HG03060 (cell line): ENCODE results near the gene PAK5.

Experiments used
- ATAC-seq: cut with Tn5 transposase; IDR thresholded peaks from one replicate; pipeline ENCODE4 v1.9.1; 2021; ENCODE audit warnings: low read depth, moderate number of reproducible peaks; ENCODE audit not compliant: unreplicated experiment

Gene PAK5

DNA sequence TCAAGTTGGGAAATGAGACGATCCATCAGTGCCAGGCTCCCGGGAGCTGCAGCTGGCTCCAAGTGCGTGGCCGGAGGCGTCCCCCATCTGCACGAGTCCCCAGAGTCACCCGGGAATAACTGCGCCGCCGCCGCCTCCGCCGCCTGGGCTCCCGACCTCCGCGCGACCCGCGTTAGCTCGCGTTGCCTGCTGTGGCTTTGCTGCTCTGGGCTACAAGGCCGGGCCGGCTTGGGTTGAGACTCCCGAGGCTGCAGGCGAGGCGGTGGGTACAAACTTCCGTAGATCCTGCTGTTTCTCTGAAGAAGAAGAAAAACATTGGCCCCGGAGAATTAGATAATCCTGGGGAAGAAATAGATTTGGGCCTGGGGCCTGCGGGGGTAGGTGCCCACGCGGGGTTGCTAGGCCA is 331.9 kb downstream of the PAK5 start:
- no peak for ATAC-seq

DNA sequence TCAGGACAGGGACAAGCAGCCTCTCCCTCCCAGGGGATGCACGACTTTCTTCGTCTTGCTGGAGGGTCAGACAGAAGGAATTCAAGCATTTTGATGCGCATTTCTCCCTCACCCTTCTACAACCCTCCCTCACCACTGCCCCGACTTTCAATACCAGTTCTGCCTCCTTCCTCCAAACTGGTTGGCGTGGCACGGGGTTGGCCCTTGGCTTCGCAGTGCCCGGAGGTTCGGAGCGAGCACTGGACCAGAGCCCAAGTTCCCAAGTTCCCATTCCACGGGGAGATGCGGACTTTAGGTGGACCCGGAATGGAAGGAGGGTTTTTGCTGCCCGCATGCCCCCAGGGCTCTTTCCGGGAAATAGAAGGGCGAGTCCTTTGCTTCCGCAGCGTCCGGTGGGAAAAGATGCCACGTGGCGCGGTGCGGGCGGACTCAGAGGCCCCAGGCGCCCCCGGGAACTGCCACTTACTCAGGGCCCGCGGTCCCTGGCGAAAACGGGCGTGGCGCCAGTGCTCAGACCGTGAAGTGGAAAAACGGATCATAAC is 332.5 kb downstream of the PAK5 start:
- ATAC-seq = no peak

DNA sequence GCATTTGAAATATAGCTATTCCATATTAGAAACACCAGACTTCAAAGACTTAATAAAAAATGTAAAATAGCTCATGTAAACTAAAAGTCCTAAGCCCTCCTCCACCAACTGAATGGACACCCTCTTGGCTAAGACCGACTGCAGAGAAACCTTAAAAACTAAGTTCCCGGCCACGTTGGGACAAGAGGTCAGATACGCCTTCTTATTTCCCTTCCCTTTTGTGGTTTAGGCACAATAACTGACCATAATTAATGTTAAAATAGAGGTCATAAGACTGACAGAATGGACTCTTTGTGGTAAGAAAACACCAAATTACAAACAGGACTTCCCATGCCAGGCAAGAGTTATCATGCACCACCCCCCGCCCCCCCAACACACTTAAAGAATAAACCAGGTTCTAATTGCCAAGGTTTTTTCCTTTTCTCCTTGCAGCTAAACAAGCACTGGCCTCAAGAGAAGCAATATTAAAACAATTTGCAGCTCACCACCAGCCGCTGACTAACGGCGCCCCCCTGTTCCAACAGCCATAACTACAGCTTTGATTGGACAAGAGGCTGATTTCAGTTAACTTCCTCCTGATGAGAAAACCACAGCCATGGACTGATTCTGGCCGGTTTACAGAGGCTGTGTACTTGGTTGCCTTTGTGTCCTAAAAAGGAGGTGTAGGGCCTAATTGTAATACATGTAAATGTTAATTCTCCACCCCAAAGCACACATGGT is 335.2 kb downstream of the PAK5 start:
- no peak for ATAC-seq

DNA sequence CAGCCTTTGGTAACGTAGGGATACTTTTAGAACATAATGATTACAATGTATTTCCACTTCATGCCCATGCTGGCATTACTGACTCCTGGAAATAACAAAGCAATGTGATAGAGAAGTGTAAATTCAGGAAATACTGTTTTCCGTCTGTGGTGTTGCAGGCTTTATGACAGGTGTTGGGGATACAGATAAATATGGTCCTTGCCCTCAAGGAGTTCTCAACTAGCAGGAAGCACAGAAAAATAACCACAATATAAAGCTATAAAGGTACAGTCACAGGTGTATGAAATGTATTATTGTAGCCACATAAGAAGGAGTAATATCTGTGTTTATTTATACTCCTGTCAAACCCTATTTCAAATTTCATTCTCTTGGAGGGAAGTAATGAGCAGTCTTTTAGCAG is 337.4 kb downstream of the PAK5 start:
- no peak for ATAC-seq

DNA sequence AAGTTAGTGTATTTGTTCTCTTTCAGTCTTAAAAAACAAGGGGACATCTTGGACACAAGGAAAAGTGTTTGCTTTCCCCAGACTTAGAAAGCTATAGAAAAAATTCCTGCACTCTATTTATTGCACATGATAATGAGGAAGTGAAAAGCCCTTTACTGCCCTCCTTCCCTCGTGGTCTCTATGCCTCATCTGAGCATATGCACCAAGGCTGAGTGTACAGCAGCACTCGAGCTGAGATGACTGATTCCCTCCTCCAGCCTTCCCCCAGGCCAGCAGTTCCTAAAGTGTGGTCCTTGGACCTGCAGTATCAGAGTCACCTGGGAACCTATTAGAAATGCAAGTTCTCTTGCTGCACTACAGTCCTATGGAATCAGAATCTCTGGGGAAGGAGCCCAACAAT is 338.8 kb downstream of the PAK5 start:
- no peak for ATAC-seq

DNA sequence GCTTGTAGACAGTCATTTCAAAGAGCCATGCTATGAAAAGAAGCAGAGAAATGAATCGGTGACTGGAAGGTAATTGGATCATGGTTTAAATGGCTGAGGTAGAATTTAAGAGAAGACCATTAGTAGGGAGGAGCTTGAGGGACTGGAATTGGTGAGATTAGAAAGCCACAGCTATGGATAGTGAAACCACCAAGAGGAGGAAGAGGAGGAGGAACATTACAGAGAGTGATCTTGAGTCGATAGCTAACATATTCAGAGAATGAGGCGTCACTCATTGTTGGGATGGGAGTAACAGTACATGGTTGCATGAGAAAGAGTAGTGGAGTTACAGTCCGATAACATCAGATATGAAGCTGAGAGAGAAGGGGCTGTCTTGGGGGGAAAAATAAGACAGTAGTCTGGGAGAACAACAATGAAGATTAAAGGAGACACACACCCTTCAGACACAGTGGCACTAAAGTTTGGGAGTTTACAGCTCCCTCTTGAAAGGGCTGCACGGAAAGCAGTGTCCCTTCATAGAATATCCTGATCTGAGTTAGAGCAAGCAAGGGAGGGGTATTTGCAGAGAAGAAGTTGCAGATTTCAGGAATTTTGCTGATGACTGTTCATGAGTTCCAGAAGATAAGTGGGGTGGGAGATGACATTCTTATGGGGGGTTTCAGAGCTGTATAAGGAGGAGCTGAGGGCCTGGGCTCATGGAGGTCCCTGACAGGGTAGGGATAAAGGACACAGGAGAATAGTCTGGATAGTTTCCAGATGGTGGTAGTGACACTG is 339.6 kb downstream of the PAK5 start:
- no peak for ATAC-seq

DNA sequence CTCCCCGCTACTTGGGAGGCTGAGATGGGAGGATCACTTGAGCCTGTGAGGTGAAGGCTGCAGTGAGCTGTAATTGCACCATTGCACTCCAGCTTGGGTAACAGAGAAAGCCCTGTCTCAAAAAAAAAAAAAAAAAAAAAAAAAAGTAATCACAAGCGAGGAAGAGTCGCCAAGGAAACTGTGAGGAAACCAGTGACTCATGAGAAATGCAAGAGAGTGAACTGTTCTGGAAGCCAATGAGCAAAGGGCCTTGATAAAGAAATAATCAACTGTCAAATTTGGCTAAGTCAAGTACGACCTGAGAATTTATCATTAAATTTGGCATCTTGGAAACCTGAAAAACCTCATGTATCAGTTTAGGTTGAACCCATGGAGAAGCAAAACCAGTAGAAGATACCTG is 340.6 kb downstream of the PAK5 start:
- ATAC-seq = no peak

DNA sequence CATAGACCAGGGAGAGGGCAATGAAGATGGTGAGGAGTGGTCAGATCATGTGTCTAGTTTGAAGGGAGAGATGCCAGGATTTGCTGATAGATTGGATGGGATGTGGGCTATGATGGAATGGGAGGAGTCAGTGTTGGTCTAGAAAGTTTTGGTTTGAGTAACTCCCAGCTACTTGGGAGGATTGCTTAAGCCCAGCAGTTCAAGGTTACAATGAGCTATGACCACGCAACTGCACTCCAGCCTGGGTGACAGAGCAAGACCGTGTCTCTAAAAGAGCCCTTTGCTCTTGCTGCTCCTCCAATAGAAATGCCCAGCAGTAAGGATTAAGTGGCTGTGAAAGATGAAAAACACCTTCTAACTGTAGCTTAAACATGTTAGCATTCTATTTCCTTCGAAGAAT is 342.7 kb downstream of the PAK5 start:
- no peak for ATAC-seq

DNA sequence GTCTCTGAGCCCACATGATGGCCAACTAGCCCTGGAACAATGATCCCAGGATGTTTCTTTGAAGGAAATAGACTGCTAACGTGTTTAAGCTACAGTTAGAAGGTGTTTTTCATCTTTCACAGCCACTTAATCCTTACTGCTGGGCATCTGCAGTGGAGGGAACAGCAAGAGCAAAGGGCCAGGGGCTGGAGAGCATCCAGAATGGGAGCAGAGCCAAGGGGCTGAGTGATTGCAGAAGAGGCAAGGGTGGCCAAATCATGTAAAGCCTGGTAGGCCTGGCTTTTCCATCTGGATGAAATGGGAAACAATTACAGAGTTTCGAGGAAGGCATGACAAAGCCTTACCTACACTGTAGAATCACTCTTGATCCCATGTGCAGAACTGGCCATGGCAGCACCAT is 343.2 kb downstream of the PAK5 start:
- no peak for ATAC-seq

DNA sequence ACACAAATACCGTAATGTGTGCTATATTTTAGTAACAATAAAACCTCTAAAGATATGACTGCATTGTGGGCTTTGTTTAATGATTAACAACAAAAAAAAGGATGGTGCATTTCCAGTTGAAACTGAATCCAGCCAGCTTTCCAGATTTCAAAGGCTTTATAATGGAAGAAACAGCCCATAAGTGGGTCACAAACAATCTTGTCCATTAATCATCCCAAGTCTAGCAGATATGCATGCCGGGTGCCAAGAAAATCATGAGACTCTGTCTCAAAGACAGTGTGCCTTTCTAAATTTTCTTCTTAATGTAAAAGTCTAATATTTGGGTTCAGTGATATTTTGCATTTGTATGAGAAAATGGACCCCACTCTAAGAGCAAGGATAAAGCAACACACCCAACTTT is 345.1 kb downstream of the PAK5 start:
- ATAC-seq = no peak

DNA sequence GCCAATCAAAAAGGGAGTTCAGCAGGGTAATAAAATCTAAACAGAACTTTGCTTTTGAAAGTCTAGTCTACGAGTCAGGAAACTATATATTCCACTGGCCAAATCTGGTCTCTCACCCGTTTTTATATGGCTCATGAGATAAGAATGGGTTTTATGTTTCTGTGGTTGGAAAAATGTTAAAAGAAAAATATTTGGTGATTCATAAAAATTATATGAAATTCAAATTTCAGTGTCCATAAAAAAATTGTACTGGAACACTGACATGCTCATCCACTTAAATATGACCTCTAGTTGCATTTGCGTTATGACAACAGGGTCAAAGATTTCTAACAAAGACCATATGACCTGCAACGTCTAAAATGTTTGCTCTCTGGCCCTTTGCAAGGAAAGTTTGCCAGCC is 346.8 kb downstream of the PAK5 start:
- ATAC-seq = no peak

DNA sequence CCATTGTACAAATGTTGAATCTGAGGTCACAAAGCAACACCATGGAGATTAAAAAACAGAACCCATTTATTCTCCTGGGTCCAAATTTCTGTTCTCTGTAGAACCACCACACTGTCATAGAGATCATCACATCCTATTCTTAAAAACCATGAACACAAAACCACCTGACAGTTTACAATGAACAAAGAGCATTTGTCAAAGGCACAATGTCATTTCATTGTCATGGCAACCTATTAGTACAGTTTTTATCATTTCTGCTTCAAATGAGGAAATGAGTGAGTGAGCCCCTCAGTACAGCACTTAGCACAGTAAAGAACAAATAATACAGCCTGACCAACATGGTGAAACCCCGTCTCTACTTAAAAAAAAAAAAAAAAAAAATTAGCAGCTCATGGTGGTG is 347.6 kb downstream of the PAK5 start:
- no peak for ATAC-seq

DNA sequence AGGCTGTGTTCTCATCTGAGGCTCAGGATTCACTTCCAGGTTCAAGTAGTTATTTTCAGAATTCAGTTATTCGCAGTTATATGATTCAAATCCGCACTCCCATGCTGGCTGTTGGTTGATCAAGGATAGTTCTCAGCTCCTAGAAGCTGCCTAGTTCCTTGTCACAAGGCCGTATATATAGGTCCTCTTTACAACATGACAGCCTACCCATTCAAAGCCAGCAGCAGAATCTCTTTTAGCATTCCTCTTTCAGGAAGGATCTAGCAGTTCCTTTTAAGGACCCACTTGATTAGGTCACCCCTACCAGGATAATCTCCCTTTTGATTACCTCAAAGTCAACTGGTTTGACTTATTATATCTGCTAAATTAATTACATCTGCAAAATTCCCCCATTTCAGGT is 348.2 kb downstream of the PAK5 start:
- no peak for ATAC-seq

DNA sequence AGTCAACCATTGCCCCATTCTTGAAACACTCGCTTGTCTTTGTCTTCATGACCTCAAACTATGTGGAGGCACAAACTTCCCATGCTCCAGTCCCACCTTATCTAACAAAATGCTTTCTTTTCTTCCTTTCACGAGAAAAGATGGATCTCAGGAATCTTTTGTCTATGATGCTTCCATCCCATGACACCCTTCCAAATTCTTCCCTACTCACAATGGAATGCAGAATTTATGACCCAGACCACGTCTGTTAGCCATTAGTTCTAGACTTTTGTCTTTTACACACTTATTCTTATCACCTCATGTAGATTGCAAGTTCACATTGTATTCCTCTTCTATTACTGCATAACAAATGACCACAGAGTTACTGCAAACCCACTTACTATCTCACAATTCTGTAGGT is 348.7 kb downstream of the PAK5 start:
- no peak for ATAC-seq

DNA sequence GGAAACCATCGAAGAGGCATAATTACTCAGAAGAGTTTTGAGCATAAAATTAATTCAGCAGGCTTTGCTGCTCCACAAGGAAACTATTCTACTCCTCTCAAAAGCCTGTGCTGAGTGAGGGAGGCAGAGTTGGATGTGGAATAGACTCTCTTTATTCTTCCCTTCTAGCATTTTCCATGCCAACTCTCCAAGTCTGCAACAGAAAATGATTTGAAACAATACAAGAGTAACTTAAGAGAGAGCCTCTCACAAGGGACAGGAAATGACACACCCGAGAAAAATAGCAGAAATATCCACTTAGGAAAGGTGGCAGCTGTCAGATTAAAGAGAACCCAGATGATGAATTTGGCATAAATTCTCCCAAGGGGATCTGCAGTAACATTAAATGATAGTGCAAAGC is 350.8 kb downstream of the PAK5 start:
- no peak for ATAC-seq
